WTC11 (cell line): ENCODE data around the gene NDC1. TPM values are rescaled to one million over a fixed set of nuclear protein-coding genes. Genes with fewer than 3 reads are reported as not detected.

Experiments used
- ATAC-seq: fragments of 200-7000 bp; cut with Tn5 transposase; 2 replicates; pipeline ENCODE4 v1.10.0; 2021; ENCODE audit warnings: mild to moderate bottlenecking, moderate library complexity
- CTCF ChIA-PET: fragments of 300-600 bp; sonication (Branson Sonifier 250); formaldehyde crosslinking; loops from one replicate; lab custom pipeline; 2021; ENCODE audit warnings: antibody characterized with exemption; lab: Charles Lee
- POLR2A ChIA-PET: fragments of 350-600 bp; sonication (Branson Sonifier 250); formaldehyde crosslinking; loops from one replicate; lab custom pipeline; 2021; ENCODE audit warnings: antibody characterized with exemption; lab: Charles Lee
- DNase-seq: peaks from one replicate; pipeline ENCODE4 v3.0.0; 2021; ENCODE audit warnings: low spot score
- H3K27ac Mint-ChIP-seq: 2 replicates; pipeline ENCODE4 v1.8.0; 2021; ENCODE audit warnings: mixed read lengths
- H3K27me3 Mint-ChIP-seq: 2 replicates; pipeline ENCODE4 v1.8.0; 2021; ENCODE audit warnings: low read depth, mild to moderate bottlenecking, moderate library complexity, mixed read lengths
- H3K36me3 Mint-ChIP-seq: 2 replicates; pipeline ENCODE4 v1.8.0; 2021; ENCODE audit warnings: mixed read lengths
- H3K4me1 Mint-ChIP-seq: 2 replicates; pipeline ENCODE4 v1.8.0; 2022; ENCODE audit warnings: mixed read lengths
- H3K4me3 Mint-ChIP-seq: 2 replicates; pipeline ENCODE4 v1.8.0; 2021; ENCODE audit warnings: mild to moderate bottlenecking, moderate library complexity, mixed read lengths
- H3K9me3 Mint-ChIP-seq: 2 replicates; pipeline ENCODE4 v1.8.0; 2021; ENCODE audit warnings: mixed read lengths
- EMX1 ChIP-seq: fragments of 250-450 bp; sonication (Bioruptor Pico); IDR thresholded peaks from 2 replicates; pipeline ENCODE4 v1.8.0; 2021; ENCODE audit warnings: mild to moderate bottlenecking
- ETV6 ChIP-seq: sonication (generic); formaldehyde crosslinking; IDR thresholded peaks from 2 replicates; pipeline ENCODE4 v1.8.1; 2022; ENCODE audit warnings: mild to moderate bottlenecking, missing genetic modification reagents
- FOXK1 ChIP-seq: sonication (generic); formaldehyde crosslinking; IDR thresholded peaks from 2 replicates; pipeline ENCODE4 v1.8.0; 2022; ENCODE audit warnings: mild to moderate bottlenecking, moderate library complexity, missing genetic modification reagents
- JAZF1 ChIP-seq: fragments of 250-450 bp; sonication (Bioruptor Pico); IDR thresholded peaks from 2 replicates; pipeline ENCODE4 v1.9.0; 2021; ENCODE audit warnings: moderate library complexity, mild to moderate bottlenecking, inconsistent platforms
- JUN ChIP-seq: sonication (generic); formaldehyde crosslinking; IDR thresholded peaks from 2 replicates; pipeline ENCODE4 v1.8.0; 2023; ENCODE audit warnings: mild to moderate bottlenecking, missing genetic modification reagents
- KAT7 ChIP-seq: sonication (generic); formaldehyde crosslinking; IDR thresholded peaks from 2 replicates; pipeline ENCODE4 v1.8.1; 2023; ENCODE audit warnings: missing genetic modification reagents, mild to moderate bottlenecking, borderline replicate concordance
- MXD4 ChIP-seq: fragments of 250-450 bp; sonication (Bioruptor Pico); IDR thresholded peaks from 2 replicates; pipeline ENCODE4 v1.8.0; 2021; ENCODE audit warnings: mild to moderate bottlenecking, moderate library complexity, borderline replicate concordance
- MYBL2 ChIP-seq: sonication (generic); formaldehyde crosslinking; IDR thresholded peaks from 2 replicates; pipeline ENCODE4 v1.8.1; 2023; ENCODE audit warnings: mild to moderate bottlenecking, moderate library complexity, missing genetic modification reagents
- NFATC4 ChIP-seq: fragments of 250-450 bp; sonication (Bioruptor Pico); IDR thresholded peaks from 2 replicates; pipeline ENCODE4 v1.9.0; 2021; ENCODE audit warnings: mild to moderate bottlenecking
- NR1H2 ChIP-seq: sonication (generic); formaldehyde crosslinking; IDR thresholded peaks from 2 replicates; pipeline ENCODE4 v1.9.0; 2021; ENCODE audit warnings: mild to moderate bottlenecking, moderate library complexity, missing genetic modification reagents
- OVOL2 ChIP-seq: fragments of 250-450 bp; sonication (Bioruptor Pico); IDR thresholded peaks from 2 replicates; pipeline ENCODE4 v1.9.0; 2021; ENCODE audit warnings: mild to moderate bottlenecking, borderline replicate concordance
- PRRX2 ChIP-seq: fragments of 250-450 bp; sonication (Bioruptor Pico); IDR thresholded peaks from 2 replicates; pipeline ENCODE4 v1.8.0; 2021; ENCODE audit warnings: mild to moderate bottlenecking
- RORB ChIP-seq: fragments of 250-450 bp; sonication (Bioruptor Pico); IDR thresholded peaks from 2 replicates; pipeline ENCODE4 v1.9.0; 2021; ENCODE audit warnings: mild to moderate bottlenecking
- SMAD4 ChIP-seq: sonication (generic); formaldehyde crosslinking; IDR thresholded peaks from 2 replicates; pipeline ENCODE4 v1.8.0; 2022; ENCODE audit warnings: mild to moderate bottlenecking, missing genetic modification reagents
- SP1 ChIP-seq: sonication (generic); formaldehyde crosslinking; conservative IDR thresholded peaks from 2 replicates; pipeline ENCODE4 v1.8.1; 2022; ENCODE audit warnings: missing genetic modification reagents
- TEAD1 ChIP-seq: sonication (generic); formaldehyde crosslinking; IDR thresholded peaks from 2 replicates; pipeline ENCODE4 v1.8.0; 2022; ENCODE audit warnings: mild to moderate bottlenecking, missing genetic modification reagents
- ZBTB21 ChIP-seq: sonication (generic); formaldehyde crosslinking; IDR thresholded peaks from 2 replicates; pipeline ENCODE4 v1.8.1; 2023; ENCODE audit warnings: mild to moderate bottlenecking, missing genetic modification reagents, borderline replicate concordance
- ZNF232 ChIP-seq: sonication (generic); formaldehyde crosslinking; IDR thresholded peaks from 2 replicates; pipeline ENCODE4 v1.8.0; 2022; ENCODE audit warnings: mild to moderate bottlenecking, missing genetic modification reagents
- ZNF317 ChIP-seq: sonication (generic); formaldehyde crosslinking; IDR thresholded peaks from 2 replicates; pipeline ENCODE4 v1.8.1; 2023; ENCODE audit warnings: low read depth, mild to moderate bottlenecking, moderate library complexity, missing genetic modification reagents, borderline replicate concordance
- ZNF423 ChIP-seq: fragments of 250-450 bp; sonication (Bioruptor Pico); IDR thresholded peaks from 2 replicates; pipeline ENCODE4 v2.1.2; 2022; ENCODE audit warnings: mild to moderate bottlenecking, moderate library complexity
- ZNF671 ChIP-seq: fragments of 250-450 bp; sonication (Bioruptor Pico); IDR thresholded peaks from 2 replicates; pipeline ENCODE4 v1.8.0; 2021; ENCODE audit warnings: mild to moderate bottlenecking
- total RNA-seq: library from RNA; stranded (reverse); gene quantifications from 3 replicates; pipeline ENCODE4 v1.2.3, GENCODE V29; 2021
- TF ChIP-seq, protein P1 (sequence below): fragments of 250-450 bp; sonication (Bioruptor Pico); IDR thresholded peaks from 2 replicates; pipeline ENCODE4 v2.1.2; 2022; ENCODE audit warnings: mild to moderate bottlenecking, moderate library complexity
- TF ChIP-seq, protein P2 (sequence below): sonication (generic); formaldehyde crosslinking; IDR thresholded peaks from 2 replicates; pipeline ENCODE4 v1.8.1; 2023; ENCODE audit warnings: mild to moderate bottlenecking, moderate library complexity, missing genetic modification reagents
- TF ChIP-seq, protein P3 (sequence below): fragments of 200-600 bp; IDR thresholded peaks from 2 replicates; pipeline ENCODE4 v1.8.0; 2022; ENCODE audit warnings: antibody characterized with exemption

The NDC1 gene
- total RNA-seq, 1 experiment from 2014 or later = 52.4 TPM

DNA sequence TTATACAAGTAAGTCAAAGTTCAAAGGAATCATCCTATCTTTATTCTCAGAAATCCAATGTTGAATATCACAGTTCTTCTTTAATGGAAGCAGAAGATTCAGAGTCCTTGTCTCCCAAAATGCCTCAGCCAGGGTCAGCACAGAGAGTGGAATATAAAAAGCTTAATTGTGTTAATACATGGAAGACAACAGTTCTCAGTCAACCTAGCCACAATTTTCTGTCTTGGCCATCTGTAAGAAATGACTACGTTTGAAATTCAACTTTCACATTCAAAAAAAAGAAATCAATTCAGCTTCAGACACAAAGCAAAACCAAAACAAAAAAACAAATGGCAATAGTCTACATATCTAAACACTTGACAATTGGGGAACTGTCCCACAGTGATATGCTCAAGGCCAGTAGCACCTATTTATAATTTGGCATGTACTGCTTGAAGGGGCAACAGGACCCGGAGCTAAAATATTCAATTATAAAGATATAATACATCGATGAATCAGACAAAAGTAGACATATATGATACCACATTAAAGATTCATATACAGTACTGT is 71.8 kb downstream of the NDC1 start:
- CTCF ChIA-PET = no interaction called here
- no peak overlapping the region for H3K27ac Mint-ChIP-seq

DNA sequence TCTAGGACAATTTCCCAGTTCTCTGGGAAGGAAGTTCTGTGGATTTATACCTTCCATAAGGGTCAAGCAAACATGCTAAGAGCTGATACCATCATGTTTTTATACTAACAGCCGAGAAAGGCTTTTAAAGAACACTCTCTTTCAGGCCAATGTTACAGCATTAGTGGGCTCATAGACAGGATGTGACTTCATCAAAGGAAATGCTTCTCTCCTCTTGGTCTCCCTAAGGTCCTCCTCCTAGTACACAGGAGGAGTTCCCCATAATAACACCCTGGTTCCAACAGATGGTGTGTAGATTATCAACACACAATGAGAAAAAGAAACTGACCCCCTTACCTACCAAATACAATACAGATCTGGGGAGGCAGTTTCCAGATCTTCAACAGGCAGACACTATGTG is 72.4 kb downstream of the NDC1 start:
- Mint-ChIP-seq H3K9me3 (no peaks in the 10 kb centered on the region), H3K27me3 (no peaks in the 10 kb centered on the region)

More for the DNA sequence above, 71.8 kb downstream of the NDC1 start:
- POLR2A ChIA-PET = no interaction called here
- no peaks in the 10 kb centered on the region for H3K4me1 Mint-ChIP-seq
- DNase-seq = no peak
- no peaks in the 10 kb centered on the region for H3K27me3 Mint-ChIP-seq
- no peaks in the 10 kb centered on the region for H3K9me3 Mint-ChIP-seq
- H3K36me3 Mint-ChIP-seq = peaks cover 25% of the 10 kb centered on the region
- no peak for ATAC-seq
- no peak overlapping the region for H3K4me3 Mint-ChIP-seq
- TF ChIP-seq, protein P1, sequence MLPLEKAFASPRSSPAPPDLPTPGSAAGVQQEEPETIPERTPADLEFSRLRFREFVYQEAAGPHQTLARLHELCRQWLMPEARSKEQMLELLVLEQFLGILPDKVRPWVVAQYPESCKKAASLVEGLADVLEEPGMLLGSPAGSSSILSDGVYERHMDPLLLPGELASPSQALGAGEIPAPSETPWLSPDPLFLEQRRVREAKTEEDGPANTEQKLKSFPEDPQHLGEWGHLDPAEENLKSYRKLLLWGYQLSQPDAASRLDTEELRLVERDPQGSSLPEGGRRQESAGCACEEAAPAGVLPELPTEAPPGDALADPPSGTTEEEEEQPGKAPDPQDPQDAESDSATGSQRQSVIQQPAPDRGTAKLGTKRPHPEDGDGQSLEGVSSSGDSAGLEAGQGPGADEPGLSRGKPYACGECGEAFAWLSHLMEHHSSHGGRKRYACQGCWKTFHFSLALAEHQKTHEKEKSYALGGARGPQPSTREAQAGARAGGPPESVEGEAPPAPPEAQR (CRISPR knock-in tag) = no peak
- TF ChIP-seq ETV6 (CRISPR knock-in tag) = no peak
- TF ChIP-seq RORB (CRISPR knock-in tag) = no peak
- TF ChIP-seq ZNF423 (CRISPR knock-in tag) = no peak
- TF ChIP-seq, protein P2, sequence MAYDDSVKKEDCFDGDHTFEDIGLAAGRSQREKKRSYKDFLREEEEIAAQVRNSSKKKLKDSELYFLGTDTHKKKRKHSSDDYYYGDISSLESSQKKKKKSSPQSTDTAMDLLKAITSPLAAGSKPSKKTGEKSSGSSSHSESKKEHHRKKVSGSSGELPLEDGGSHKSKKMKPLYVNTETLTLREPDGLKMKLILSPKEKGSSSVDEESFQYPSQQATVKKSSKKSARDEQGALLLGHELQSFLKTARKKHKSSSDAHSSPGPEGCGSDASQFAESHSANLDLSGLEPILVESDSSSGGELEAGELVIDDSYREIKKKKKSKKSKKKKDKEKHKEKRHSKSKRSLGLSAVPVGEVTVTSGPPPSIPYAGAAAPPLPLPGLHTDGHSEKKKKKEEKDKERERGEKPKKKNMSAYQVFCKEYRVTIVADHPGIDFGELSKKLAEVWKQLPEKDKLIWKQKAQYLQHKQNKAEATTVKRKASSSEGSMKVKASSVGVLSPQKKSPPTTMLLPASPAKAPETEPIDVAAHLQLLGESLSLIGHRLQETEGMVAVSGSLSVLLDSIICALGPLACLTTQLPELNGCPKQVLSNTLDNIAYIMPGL (CRISPR knock-in tag) = no peak
- TF ChIP-seq ZBTB21 (CRISPR knock-in tag) = no peak
- TF ChIP-seq MXD4 = no peak
- TF ChIP-seq, protein P3, sequence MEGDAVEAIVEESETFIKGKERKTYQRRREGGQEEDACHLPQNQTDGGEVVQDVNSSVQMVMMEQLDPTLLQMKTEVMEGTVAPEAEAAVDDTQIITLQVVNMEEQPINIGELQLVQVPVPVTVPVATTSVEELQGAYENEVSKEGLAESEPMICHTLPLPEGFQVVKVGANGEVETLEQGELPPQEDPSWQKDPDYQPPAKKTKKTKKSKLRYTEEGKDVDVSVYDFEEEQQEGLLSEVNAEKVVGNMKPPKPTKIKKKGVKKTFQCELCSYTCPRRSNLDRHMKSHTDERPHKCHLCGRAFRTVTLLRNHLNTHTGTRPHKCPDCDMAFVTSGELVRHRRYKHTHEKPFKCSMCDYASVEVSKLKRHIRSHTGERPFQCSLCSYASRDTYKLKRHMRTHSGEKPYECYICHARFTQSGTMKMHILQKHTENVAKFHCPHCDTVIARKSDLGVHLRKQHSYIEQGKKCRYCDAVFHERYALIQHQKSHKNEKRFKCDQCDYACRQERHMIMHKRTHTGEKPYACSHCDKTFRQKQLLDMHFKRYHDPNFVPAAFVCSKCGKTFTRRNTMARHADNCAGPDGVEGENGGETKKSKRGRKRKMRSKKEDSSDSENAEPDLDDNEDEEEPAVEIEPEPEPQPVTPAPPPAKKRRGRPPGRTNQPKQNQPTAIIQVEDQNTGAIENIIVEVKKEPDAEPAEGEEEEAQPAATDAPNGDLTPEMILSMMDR = no peak
- TF ChIP-seq NFATC4 (CRISPR knock-in tag) = no peak
- TF ChIP-seq, all 79 proteins: peak for 0

DNA sequence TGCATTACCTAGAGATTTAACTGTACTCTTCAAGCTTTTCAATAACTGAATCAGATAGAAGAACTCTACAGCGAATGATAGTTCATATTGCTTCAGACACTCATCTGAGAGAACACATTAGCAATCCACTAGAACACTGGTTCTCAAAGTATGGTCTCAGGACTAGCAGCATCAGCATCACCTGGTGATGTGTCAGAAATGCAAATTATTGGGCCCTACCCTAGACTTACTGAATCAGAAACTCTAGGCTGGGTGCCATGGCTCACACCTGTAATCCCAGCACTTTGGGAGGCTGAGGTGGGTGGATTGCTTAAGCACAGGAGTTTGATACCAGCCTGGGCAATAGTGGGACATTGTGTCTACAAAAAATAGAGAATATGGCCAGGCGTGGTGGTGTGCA is 74.2 kb downstream of the NDC1 start:
- peaks cover 7% of the 10 kb centered on the region for H3K9me3 Mint-ChIP-seq
- CTCF ChIA-PET = interaction anchor here (1.0 to 2.2 kb wide), 3 partner anchors 39 to 97 kb away, joined by 3 to 6 read pairs (median 6); no protein-coding TSS in a partner anchor
- TF ChIP-seq KAT7 (CRISPR knock-in tag) = no peak
- no peak for TF ChIP-seq ZNF671
- no peak for TF ChIP-seq MYBL2
- no peak for TF ChIP-seq PRRX2 (CRISPR knock-in tag)
- no peak for TF ChIP-seq OVOL2 (CRISPR knock-in tag)
- TF ChIP-seq ZNF232 (CRISPR knock-in tag) = no peak
- no peak for TF ChIP-seq SMAD4 (CRISPR knock-in tag)
- TF ChIP-seq TEAD1 (CRISPR knock-in tag) = no peak
- TF ChIP-seq EMX1 (CRISPR knock-in tag) = no peak
- TF ChIP-seq ZNF317 (CRISPR knock-in tag) = no peak
- no peak for TF ChIP-seq FOXK1
- TF ChIP-seq, protein P2 (CRISPR knock-in tag) = no peak
- TF ChIP-seq JUN (CRISPR knock-in tag) = no peak
- TF ChIP-seq JAZF1 (CRISPR knock-in tag) = no peak
- TF ChIP-seq NR1H2 = no peak
- no peak for TF ChIP-seq SP1

More for the DNA sequence above, 72.4 kb downstream of the NDC1 start:
- Mint-ChIP-seq H3K4me1 (no peaks in the 10 kb centered on the region), H3K4me3 (no peak overlapping the region), H3K27ac (no peak overlapping the region), H3K36me3 (peaks cover 20% of the 10 kb centered on the region; the same call in 1 of the 2 replicates)
- TF ChIP-seq ZNF671 = no peak
- no peak for TF ChIP-seq JUN (CRISPR knock-in tag)
- TF ChIP-seq, protein P3 = no peak
- CTCF ChIA-PET = interaction anchor here (2.2 kb wide), 1 partner anchor 46 kb away, joined by 6 read pairs; no protein-coding TSS in a partner anchor
- POLR2A ChIA-PET = no interaction called here
- ATAC-seq = no peak
- DNase-seq = no peak

More for the DNA sequence above, 74.2 kb downstream of the NDC1 start:
- no peak for DNase-seq
- H3K36me3 Mint-ChIP-seq = peaks cover 18% of the 10 kb centered on the region
- H3K4me1 Mint-ChIP-seq = no peaks in the 10 kb centered on the region
- no peaks in the 10 kb centered on the region for H3K27me3 Mint-ChIP-seq
- POLR2A ChIA-PET = no interaction called here
- no peak overlapping the region for H3K27ac Mint-ChIP-seq
- H3K4me3 Mint-ChIP-seq = no peak overlapping the region
- no peak for ATAC-seq
